ENCODE measurements around the gene GPR4.

DNA sequence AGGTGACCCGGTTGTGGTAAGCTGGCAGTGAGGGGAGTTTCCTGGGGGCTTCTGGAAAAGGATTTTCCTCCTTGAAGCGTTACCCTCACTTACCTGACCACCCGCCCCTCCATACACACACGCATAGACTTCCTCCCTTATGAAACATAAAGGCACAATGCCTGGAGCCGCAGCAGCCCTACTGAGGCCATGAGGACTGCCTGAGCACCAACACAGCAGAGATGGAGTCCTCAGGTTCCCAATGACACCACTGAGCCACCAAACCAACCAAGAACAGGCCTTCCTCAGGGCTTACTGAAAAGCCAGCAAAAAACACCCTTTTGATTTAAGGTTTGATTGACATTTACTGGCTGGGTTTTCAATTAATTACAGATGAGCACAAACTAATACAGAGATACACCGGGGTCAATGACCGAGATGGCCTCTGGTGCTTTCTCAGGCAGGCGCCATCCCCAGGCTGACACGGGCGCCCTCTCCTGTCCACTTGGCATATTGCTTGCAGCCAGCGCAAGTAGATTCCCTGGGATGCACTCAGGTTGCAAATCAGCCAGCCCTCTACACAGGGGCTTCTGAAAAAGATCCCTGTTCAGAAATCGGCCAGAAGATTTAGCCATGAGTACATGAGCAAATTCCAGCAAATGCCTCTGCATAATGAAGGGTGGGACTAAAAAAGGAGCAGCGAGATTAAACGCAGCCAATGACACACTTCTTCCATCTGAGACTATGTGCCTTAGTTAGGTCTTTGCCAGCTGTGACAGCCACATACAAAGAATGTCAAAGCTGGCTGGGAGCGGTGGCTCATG is 32.2 kb downstream of the GPR4 start:
- no peak for TF ChIP-seq EZH2 (IDR thresholded peaks at IDR 0.05; ENCODE audit: borderline replicate concordance)
- TF ChIP-seq, protein P1, sequence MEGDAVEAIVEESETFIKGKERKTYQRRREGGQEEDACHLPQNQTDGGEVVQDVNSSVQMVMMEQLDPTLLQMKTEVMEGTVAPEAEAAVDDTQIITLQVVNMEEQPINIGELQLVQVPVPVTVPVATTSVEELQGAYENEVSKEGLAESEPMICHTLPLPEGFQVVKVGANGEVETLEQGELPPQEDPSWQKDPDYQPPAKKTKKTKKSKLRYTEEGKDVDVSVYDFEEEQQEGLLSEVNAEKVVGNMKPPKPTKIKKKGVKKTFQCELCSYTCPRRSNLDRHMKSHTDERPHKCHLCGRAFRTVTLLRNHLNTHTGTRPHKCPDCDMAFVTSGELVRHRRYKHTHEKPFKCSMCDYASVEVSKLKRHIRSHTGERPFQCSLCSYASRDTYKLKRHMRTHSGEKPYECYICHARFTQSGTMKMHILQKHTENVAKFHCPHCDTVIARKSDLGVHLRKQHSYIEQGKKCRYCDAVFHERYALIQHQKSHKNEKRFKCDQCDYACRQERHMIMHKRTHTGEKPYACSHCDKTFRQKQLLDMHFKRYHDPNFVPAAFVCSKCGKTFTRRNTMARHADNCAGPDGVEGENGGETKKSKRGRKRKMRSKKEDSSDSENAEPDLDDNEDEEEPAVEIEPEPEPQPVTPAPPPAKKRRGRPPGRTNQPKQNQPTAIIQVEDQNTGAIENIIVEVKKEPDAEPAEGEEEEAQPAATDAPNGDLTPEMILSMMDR (IDR thresholded peaks at IDR 0.05; ENCODE audit: poor library complexity): peak; percentile 50

Data from hepatocyte (in vitro differentiated cells).